ENCODE results near the gene COLEC12.

Gene COLEC12

GRCh38 chr18:493986-494983 is 6.2 kb downstream of the COLEC12 start (continued):
- TF ChIP-seq ZBTB10 (tag by site-specific recombination; IDR thresholded peaks at IDR 0.05) (no peak), ZNF776 (tag by site-specific recombination; IDR thresholded peaks at IDR 0.05; ENCODE audit: borderline replicate concordance) (no peak), ZNF785 (tag by site-specific recombination; IDR thresholded peaks at IDR 0.05) (no peak), SETDB1 (IDR thresholded peaks at IDR 0.05; ENCODE audit: insufficient read length, low read length) (no peak), ZNF529 (tag by site-specific recombination; IDR thresholded peaks at IDR 0.05; ENCODE audit: insufficient replicate concordance) (no peak), ZNF184 (tag by site-specific recombination; IDR thresholded peaks at IDR 0.05) (no peak; the same call in 1 of the 2 replicates), ZNF311 (tag by site-specific recombination; IDR thresholded peaks at IDR 0.05; ENCODE audit: borderline replicate concordance) (no peak), ZNF155 (tag by site-specific recombination; IDR thresholded peaks at IDR 0.05) (no peak), ZNF23 (tag by site-specific recombination; IDR thresholded peaks at IDR 0.05; ENCODE audit: borderline replicate concordance) (no peak), ZIC2 (tag by site-specific recombination; IDR thresholded peaks at IDR 0.05) (peak; percentile 45), ZNF701 (tag by site-specific recombination; IDR thresholded peaks at IDR 0.05) (no peak), ZNF175 (tag by site-specific recombination; IDR thresholded peaks at IDR 0.05) (no peak), ZNF423 (tag by site-specific recombination; IDR thresholded peaks at IDR 0.05) (no peak), ZNF624 (tag by site-specific recombination; IDR thresholded peaks at IDR 0.05) (no peak), ZNF600 (tag by site-specific recombination; IDR thresholded peaks at IDR 0.05) (no peak), ZNF692 (tag by site-specific recombination; IDR thresholded peaks at IDR 0.05) (no peak), ZNF561 (tag by site-specific recombination; IDR thresholded peaks at IDR 0.05; ENCODE audit: borderline replicate concordance) (no peak), ZNF10 (tag by site-specific recombination; IDR thresholded peaks at IDR 0.05) (0 out of 2 replicates have a peak, but pooled peaks have one; percentile 34), FEZF1 (tag by site-specific recombination; IDR thresholded peaks at IDR 0.05) (peak; percentile 94), GLI2 (tag by site-specific recombination; IDR thresholded peaks at IDR 0.05; ENCODE audit: borderline replicate concordance, low read depth) (peak; percentile 89), HOXD13 (CRISPR knock-in tag; IDR thresholded peaks at IDR 0.05; ENCODE audit: borderline replicate concordance) (no peak), ZNF391 (tag by site-specific recombination; IDR thresholded peaks at IDR 0.05; ENCODE audit: borderline replicate concordance, low read depth) (0 out of 2 replicates have a peak, but pooled peaks have one; percentile 55), ZNF362 (tag by site-specific recombination; IDR thresholded peaks at IDR 0.05) (no peak; the same call in 1 of the 2 replicates), IKZF3 (tag by site-specific recombination; IDR thresholded peaks at IDR 0.05) (peak; percentile 35), PRDM1 (tag by site-specific recombination; IDR thresholded peaks at IDR 0.05) (no peak)
- TF ChIP-seq, protein P1, sequence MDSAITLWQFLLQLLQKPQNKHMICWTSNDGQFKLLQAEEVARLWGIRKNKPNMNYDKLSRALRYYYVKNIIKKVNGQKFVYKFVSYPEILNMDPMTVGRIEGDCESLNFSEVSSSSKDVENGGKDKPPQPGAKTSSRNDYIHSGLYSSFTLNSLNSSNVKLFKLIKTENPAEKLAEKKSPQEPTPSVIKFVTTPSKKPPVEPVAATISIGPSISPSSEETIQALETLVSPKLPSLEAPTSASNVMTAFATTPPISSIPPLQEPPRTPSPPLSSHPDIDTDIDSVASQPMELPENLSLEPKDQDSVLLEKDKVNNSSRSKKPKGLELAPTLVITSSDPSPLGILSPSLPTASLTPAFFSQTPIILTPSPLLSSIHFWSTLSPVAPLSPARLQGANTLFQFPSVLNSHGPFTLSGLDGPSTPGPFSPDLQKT (IDR thresholded peaks at IDR 0.05; ENCODE audit: borderline replicate concordance, low read depth, low read length) = no peak
- TF ChIP-seq, protein P2, sequence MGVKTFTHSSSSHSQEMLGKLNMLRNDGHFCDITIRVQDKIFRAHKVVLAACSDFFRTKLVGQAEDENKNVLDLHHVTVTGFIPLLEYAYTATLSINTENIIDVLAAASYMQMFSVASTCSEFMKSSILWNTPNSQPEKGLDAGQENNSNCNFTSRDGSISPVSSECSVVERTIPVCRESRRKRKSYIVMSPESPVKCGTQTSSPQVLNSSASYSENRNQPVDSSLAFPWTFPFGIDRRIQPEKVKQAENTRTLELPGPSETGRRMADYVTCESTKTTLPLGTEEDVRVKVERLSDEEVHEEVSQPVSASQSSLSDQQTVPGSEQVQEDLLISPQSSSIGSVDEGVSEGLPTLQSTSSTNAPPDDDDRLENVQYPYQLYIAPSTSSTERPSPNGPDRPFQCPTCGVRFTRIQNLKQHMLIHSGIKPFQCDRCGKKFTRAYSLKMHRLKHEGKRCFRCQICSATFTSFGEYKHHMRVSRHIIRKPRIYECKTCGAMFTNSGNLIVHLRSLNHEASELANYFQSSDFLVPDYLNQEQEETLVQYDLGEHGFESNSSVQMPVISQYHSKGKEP (tag by site-specific recombination; IDR thresholded peaks at IDR 0.05) = peak; percentile 39; the same call in 1 of the 2 replicates
- TF ChIP-seq, protein P3, sequence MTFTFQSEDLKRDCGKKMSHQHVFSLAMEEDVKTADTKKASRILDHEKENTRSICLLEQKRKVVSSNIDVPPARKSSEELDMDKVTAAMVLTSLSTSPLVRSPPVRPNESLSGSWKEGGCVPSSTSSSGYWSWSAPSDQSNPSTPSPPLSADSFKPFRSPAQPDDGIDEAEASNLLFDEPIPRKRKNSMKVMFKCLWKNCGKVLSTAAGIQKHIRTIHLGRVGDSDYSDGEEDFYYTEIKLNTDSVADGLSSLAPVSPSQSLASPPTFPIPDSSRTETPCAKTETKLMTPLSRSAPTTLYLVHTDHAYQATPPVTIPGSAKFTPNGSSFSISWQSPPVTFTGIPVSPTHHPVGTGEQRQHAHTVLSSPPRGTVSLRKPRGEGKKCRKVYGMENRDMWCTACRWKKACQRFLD (tag by site-specific recombination; IDR thresholded peaks at IDR 0.05) = no peak

All from HEK293 (cell line).